ENCODE results near the gene DMWD.

Gene DMWD, protein sequence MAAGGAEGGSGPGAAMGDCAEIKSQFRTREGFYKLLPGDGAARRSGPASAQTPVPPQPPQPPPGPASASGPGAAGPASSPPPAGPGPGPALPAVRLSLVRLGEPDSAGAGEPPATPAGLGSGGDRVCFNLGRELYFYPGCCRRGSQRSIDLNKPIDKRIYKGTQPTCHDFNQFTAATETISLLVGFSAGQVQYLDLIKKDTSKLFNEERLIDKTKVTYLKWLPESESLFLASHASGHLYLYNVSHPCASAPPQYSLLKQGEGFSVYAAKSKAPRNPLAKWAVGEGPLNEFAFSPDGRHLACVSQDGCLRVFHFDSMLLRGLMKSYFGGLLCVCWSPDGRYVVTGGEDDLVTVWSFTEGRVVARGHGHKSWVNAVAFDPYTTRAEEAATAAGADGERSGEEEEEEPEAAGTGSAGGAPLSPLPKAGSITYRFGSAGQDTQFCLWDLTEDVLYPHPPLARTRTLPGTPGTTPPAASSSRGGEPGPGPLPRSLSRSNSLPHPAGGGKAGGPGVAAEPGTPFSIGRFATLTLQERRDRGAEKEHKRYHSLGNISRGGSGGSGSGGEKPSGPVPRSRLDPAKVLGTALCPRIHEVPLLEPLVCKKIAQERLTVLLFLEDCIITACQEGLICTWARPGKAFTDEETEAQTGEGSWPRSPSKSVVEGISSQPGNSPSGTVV

DNA sequence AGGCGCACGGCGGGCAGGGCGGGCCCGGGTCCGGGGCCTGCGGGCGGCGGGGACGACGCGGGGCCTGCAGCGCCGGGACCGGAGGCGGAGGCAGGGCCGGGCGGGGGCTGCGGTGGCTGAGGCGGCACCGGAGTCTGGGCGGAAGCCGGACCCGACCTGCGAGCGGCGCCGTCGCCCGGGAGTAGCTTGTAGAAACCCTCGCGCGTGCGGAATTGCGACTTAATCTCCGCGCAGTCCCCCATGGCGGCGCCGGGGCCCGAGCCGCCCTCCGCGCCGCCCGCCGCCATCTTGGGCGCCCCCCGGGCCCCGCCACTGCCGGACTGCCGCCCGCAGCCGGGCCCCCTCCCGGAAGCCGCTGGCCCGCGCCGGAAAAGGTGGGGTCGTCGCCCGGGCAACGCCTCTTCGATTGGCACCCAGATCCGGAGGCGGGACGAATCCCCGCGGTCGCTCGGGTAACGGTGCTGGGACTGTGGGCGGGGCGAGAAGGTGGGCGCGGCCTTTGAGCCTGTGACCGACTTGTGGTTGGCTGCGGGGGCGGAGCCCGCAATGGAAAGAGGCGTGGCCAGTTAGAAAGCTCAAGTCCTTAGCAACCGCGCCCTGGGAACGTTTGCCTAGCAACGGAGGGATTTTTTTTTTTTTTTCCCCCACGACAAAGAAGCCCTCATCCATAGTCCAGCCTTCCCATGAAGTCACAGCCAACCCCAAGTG is at the start of gene DMWD:
TSS of gene DMWD (minus strand) at position 376 of the 708 bp plus-strand sequence. CDS start at position 287, 89 bp downstream.
- H3K4me3 ChIP-seq (ENCODE audit: low read depth, low read length) = peak within 1 kb of the TSS; percentile 93
- TF ChIP-seq, protein P1, sequence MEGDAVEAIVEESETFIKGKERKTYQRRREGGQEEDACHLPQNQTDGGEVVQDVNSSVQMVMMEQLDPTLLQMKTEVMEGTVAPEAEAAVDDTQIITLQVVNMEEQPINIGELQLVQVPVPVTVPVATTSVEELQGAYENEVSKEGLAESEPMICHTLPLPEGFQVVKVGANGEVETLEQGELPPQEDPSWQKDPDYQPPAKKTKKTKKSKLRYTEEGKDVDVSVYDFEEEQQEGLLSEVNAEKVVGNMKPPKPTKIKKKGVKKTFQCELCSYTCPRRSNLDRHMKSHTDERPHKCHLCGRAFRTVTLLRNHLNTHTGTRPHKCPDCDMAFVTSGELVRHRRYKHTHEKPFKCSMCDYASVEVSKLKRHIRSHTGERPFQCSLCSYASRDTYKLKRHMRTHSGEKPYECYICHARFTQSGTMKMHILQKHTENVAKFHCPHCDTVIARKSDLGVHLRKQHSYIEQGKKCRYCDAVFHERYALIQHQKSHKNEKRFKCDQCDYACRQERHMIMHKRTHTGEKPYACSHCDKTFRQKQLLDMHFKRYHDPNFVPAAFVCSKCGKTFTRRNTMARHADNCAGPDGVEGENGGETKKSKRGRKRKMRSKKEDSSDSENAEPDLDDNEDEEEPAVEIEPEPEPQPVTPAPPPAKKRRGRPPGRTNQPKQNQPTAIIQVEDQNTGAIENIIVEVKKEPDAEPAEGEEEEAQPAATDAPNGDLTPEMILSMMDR (IDR thresholded peaks at IDR 0.05; ENCODE audit: low read depth, low read length) = no peak

DNA sequence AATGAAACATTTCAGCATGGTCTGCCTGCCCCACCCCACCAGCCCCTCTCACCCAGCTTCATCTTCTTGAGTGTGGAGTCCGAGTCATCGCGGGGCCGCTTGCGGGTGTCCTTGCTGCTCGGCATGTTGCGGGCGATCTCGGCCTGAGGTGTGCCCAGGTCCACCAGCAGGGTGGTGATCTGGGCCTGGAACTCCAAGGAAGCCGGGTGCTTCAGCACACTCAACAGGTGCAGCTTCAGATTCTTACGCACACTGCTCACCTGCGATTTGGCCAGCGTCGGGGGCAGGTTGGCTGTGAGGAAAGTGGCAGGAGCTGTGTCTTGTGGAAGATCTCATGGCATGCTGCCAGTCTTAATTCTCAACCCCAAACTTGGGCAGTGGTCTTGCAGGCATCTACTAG is 49.6 kb upstream of the DMWD start:
- TF ChIP-seq, protein P1 (IDR thresholded peaks at IDR 0.05; ENCODE audit: low read depth, low read length) = no peak
- no peak overlapping the region for H3K4me3 ChIP-seq (ENCODE audit: low read depth, low read length)

- H3K4me3 ChIP-seq (ENCODE audit: low read depth, low read length) = no peak overlapping the region
- TF ChIP-seq, protein P1 (IDR thresholded peaks at IDR 0.05; ENCODE audit: low read depth, low read length) = no peak
Measured at GRCh38 chr19:45834970-45835369, 42.3 kb upstream of the DMWD start.

DNA sequence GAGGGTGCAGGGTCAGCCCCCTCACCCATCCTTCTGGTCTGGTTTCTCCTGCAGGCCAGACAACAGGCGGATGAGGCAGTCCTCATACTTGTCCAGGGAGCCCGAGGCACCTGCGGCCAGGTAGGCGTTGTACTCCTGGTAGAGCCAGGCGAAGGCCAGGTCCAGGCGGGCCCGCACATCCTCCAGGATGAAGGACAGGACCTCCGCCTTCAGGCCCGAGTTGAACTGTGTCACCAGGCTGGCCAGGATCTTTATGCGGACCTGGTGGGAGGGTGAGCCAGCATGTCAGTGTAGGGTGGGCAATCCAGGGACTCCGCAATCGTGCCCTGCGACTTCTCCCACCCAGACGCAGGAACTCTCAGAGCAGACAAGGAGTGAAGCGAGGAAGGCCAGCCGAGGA is 36.3 kb upstream of the DMWD start:
- TF ChIP-seq, protein P1 (IDR thresholded peaks at IDR 0.05; ENCODE audit: low read depth, low read length) = no peak
- no peak overlapping the region for H3K4me3 ChIP-seq (ENCODE audit: low read depth, low read length)

GRCh38 chr19:45828523-45828922 is 35.9 kb upstream of the DMWD start:
- TF ChIP-seq, protein P1 (IDR thresholded peaks at IDR 0.05; ENCODE audit: low read depth, low read length) = no peak
- H3K4me3 ChIP-seq (ENCODE audit: low read depth, low read length) = no peak overlapping the region

DNA sequence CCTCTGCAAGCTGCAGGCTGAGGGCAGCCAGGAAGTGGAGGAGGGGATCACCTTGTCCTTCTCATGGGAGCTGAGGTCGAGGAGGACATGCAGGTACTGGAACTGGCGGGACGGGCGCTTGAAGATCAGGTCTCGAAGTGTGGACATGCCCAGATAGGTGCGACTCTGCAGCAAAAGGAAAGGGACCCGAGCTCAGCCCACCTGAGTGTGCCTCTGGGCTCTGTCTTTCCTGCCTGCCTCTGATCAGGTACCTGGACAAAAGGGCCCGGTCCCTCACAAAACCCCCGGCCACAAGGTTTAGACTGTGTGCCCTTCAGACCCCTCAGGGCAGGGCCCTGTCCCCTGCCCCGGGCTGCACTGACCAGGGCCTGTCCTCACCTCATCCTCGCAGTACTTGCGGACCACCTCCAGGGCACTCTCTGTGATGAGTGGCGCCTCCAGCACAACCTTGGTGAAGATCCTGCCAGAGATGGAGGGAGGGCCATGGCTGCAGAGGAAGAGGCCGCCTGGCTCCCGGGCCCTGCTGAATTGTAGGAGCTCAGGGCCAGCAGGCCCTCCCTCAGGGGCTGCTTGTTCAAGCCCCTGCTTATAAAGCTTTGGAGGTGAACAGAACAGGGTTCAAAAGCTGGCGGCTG is 34.9 kb upstream of the DMWD start:
- TF ChIP-seq, protein P1 (IDR thresholded peaks at IDR 0.05; ENCODE audit: low read depth, low read length) = no peak
- H3K4me3 ChIP-seq (ENCODE audit: low read depth, low read length) = no peak overlapping the region
